Measurements from ENCODE around the gene ASB2. TPM values are rescaled to one million over a fixed set of nuclear protein-coding genes. Genes with fewer than 3 reads are reported as not detected.

The ASB2 gene
- total and polyA plus RNA-seq, 2 of the 8 experiments (the other 6 are each of a cell fraction or from before 2014, with no cell fraction given) = 1.0 to 2.1 TPM

- TF ChIP-seq CHD7 (IDR thresholded peaks at IDR 0.05; ENCODE audit: insufficient replicate concordance, low read length) (no peak), TAF7 (optimal IDR thresholded peaks at IDR 0.05; ENCODE audit: borderline replicate concordance, low read depth, low read length) (no peak), KDM4A (IDR thresholded peaks at IDR 0.05; ENCODE audit: low read depth, low read length, severe bottlenecking) (no peak), CREB1 (IDR thresholded peaks at IDR 0.05) (no peak), HDAC6 (IDR thresholded peaks at IDR 0.05; ENCODE audit: low read depth, low read length) (no peak), PHF8 (conservative IDR thresholded peaks at IDR 0.05; ENCODE audit: low read depth, low read length) (no peak), RXRA (IDR thresholded peaks at IDR 0.05; ENCODE audit: insufficient read depth, low read depth, low read length) (no peak), RFX5 (IDR thresholded peaks at IDR 0.05; ENCODE audit: borderline replicate concordance, low read depth, low read length) (no peak), RAD21 (IDR thresholded peaks at IDR 0.05 in 1 of 2, conservative IDR thresholded peaks at IDR 0.05 in 1 of 2; ENCODE audit: low read depth in 2 of 2, low read length in 2 of 2) (no peak), SUZ12 (IDR thresholded peaks at IDR 0.05; ENCODE audit: low read length) (no peak)
Observed at GRCh38 chr14:94001016-94001415, 24.6 kb upstream of the ASB2 start (continued).
